Glutamatergic neuron (in vitro differentiated cells): Measurements from ENCODE around the gene SLTM. TPM values are rescaled to one million over a fixed set of nuclear protein-coding genes. Genes with fewer than 3 reads are reported as not detected.
"Not testable (repeated sequence)": the region's sequence is repeated elsewhere in the genome, so short reads cannot be mapped to it uniquely, and the experiment has no call there.

Experiments used
- DNase-seq: peaks from one replicate; pipeline ENCODE4 v3.0.0; 2022
- H3K27ac Mint-ChIP-seq: one replicate; pipeline ENCODE4 v1.8.0; 2020; ENCODE audit warnings: mild to moderate bottlenecking, mixed read lengths, inconsistent platforms; ENCODE audit not compliant: unreplicated experiment
- H3K27me3 Mint-ChIP-seq: one replicate; pipeline ENCODE4 v1.8.0; 2020; ENCODE audit warnings: mild to moderate bottlenecking, moderate library complexity, mixed read lengths, inconsistent platforms; ENCODE audit not compliant: unreplicated experiment
- H3K36me3 Mint-ChIP-seq: one replicate; pipeline ENCODE4 v1.8.0; 2020; ENCODE audit warnings: mild to moderate bottlenecking, mixed read lengths, inconsistent platforms; ENCODE audit not compliant: unreplicated experiment
- H3K4me1 Mint-ChIP-seq: one replicate; pipeline ENCODE4 v1.8.0; 2020; ENCODE audit warnings: mild to moderate bottlenecking, low read depth, mixed read lengths, inconsistent platforms; ENCODE audit not compliant: unreplicated experiment
- H3K4me3 Mint-ChIP-seq: one replicate; pipeline ENCODE4 v1.8.0; 2020; ENCODE audit warnings: mild to moderate bottlenecking, mixed read lengths, inconsistent platforms; ENCODE audit not compliant: unreplicated experiment
- H3K9me3 Mint-ChIP-seq: one replicate; pipeline ENCODE4 v1.8.0; 2020; ENCODE audit warnings: mild to moderate bottlenecking, moderate library complexity, mixed read lengths, inconsistent platforms; ENCODE audit not compliant: unreplicated experiment
- CTCF ChIP-seq: fragments of 200-600 bp; sonication (generic); IDR thresholded peaks from one replicate; pipeline ENCODE4 v1.5.0; 2021; ENCODE audit not compliant: partially characterized antibody, unreplicated experiment
- total RNA-seq: library from RNA; stranded (reverse); fragmentation: NEBNext Ultra II Directional; extraction: Animal tissue kit (Norgen Biotek cat#: 25700); gene quantifications from one replicate; pipeline ENCODE4 v1.2.1, GENCODE V29; 2021; ENCODE audit not compliant: unreplicated experiment

The SLTM gene
- total RNA-seq, 1 donor from 2014 or later, result 76.7 TPM

- no peak for DNase-seq
- H3K36me3 Mint-ChIP-seq, result no peaks in the 10 kb centered on the region
- no peak for TF ChIP-seq CTCF
- H3K4me3 Mint-ChIP-seq, result no peak overlapping the region
- no peak overlapping the region for H3K27ac Mint-ChIP-seq
- no peaks in the 10 kb centered on the region for H3K9me3 Mint-ChIP-seq
- H3K4me1 Mint-ChIP-seq, result peaks cover 4% of the 10 kb centered on the region
- no peaks in the 10 kb centered on the region for H3K27me3 Mint-ChIP-seq
Measured at GRCh38 chr15:58854593-58854992, 78.9 kb downstream of the SLTM start.

GRCh38 chr15:58852347-58852746 lies 81.1 kb downstream of the SLTM start:
- no peak overlapping the region for H3K4me3 Mint-ChIP-seq
- no peak for DNase-seq
- no peak overlapping the region for H3K27ac Mint-ChIP-seq
- H3K36me3 Mint-ChIP-seq, result peaks cover 6% of the 10 kb centered on the region
- no peak for TF ChIP-seq CTCF
- H3K4me1 Mint-ChIP-seq, result peaks cover 4% of the 10 kb centered on the region
- no peaks in the 10 kb centered on the region for H3K9me3 Mint-ChIP-seq
- H3K27me3 Mint-ChIP-seq, result no peaks in the 10 kb centered on the region

- H3K27me3 Mint-ChIP-seq, H3K4me3 Mint-ChIP-seq, H3K27ac Mint-ChIP-seq, H3K36me3 Mint-ChIP-seq, H3K9me3 Mint-ChIP-seq, H3K4me1 Mint-ChIP-seq, DNase-seq: not testable (repeated sequence)
Measured at GRCh38 chr15:58851205-58851604, 82.3 kb downstream of the SLTM start.

- Mint-ChIP-seq H3K27me3 (no peaks in the 10 kb centered on the region), H3K4me3 (no peak overlapping the region), H3K27ac (no peak overlapping the region), H3K9me3 (no peaks in the 10 kb centered on the region), H3K4me1 (no peaks in the 10 kb centered on the region), H3K36me3 (peaks cover 6% of the 10 kb centered on the region)
- DNase-seq, result no peak
- no peak for TF ChIP-seq CTCF
Measured at GRCh38 chr15:58842713-58843396, 90.6 kb downstream of the SLTM start.

- H3K9me3 Mint-ChIP-seq, result no peaks in the 10 kb centered on the region
- no peaks in the 10 kb centered on the region for H3K27me3 Mint-ChIP-seq
- H3K36me3 Mint-ChIP-seq, result no peaks in the 10 kb centered on the region
- no peaks in the 10 kb centered on the region for H3K4me1 Mint-ChIP-seq
- no peak overlapping the region for H3K4me3 Mint-ChIP-seq
- no peak for TF ChIP-seq CTCF
- no peak for DNase-seq
- no peak overlapping the region for H3K27ac Mint-ChIP-seq
Measured at GRCh38 chr15:58840048-58840447, 93.4 kb downstream of the SLTM start.
